ENCODE measurements around the gene TCTN1. TPM values are rescaled to one million over a fixed set of nuclear protein-coding genes. Genes with fewer than 3 reads are reported as not detected.

The TCTN1 gene
- total RNA-seq: 100 to 1,000 TPM in 3 of 4 donors, 10 to 100 TPM in 1; 98.8 to 204 (median 125) TPM

DNA sequence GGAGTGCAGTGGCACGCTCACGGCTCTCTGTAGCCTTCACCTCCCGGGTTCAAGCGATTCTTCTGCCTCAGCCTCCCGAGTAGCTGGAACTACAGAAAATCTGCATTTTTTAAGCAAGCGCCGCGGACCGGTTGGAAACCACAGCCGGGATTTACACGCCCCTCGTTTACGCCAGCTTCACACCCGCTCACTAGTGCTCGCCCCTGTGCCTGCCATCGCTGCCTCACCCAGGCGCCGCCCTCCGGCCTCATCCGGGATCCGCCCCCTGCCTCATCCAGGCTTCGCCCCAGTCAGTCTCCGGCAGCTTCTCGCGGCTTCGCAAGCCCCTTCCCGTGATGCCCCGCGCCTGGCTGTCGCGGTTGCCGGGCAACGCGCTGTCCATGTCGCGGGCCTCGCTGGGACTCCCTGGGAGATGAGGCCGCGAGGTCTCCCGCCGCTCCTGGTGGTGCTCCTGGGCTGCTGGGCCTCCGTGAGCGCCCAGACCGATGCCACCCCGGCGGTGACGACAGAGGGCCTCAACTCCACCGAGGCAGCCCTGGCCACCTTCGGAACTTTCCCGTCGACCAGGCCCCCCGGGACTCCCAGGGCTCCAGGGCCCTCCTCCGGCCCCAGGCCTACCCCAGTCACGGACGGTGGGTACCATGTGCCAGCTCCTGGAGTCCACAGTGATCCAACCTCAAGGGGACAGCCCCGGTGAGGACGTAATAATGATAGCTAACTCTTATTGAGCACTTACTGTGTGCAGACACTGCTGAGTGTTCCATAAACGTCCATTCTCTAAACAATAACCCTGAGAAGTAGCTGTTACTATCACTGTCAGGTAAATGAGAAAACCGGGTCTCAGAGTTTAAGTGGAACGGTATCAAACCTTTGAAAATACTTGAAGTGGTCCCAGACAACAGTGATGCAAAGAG, at the start of gene TCTN1:
Gene TCTN1 (plus strand): TSS at position 359 of the 914 bp plus-strand sequence. CDS start 54 bp downstream, at position 413.
- intact Hi-C loops (cut with DNase I): no loop called here

DNA sequence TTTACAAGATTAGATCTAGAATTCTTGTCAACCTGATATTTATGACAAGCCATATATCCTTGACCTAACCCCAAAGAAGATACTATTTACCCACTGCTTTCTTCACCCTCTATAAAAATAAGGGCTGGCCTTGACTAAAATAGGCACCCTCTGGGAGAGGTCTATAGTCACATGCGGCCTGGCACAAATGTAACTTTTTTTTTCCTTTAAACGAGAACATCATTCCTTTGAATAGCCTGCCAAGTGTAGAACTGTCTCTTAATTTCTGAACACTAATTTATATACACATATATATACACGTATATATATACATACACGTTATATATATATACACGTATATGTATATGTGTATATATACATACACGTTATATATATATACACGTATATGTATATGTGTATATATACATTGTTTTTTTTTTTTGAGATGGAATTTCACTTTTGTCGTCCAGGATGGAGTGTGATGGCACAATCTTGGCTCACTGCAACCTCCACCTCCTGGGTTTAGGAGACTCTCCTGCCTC, 49.4 kb upstream of the TCTN1 start:
- H3K4me3 ChIP-seq (replicated peaks in 1 of 3): no peak overlapping the region
- H3K9me3 ChIP-seq: no peaks in the 10 kb centered on the region
- H3K27me3 ChIP-seq: no peaks in the 10 kb centered on the region
- TF ChIP-seq, protein P1, sequence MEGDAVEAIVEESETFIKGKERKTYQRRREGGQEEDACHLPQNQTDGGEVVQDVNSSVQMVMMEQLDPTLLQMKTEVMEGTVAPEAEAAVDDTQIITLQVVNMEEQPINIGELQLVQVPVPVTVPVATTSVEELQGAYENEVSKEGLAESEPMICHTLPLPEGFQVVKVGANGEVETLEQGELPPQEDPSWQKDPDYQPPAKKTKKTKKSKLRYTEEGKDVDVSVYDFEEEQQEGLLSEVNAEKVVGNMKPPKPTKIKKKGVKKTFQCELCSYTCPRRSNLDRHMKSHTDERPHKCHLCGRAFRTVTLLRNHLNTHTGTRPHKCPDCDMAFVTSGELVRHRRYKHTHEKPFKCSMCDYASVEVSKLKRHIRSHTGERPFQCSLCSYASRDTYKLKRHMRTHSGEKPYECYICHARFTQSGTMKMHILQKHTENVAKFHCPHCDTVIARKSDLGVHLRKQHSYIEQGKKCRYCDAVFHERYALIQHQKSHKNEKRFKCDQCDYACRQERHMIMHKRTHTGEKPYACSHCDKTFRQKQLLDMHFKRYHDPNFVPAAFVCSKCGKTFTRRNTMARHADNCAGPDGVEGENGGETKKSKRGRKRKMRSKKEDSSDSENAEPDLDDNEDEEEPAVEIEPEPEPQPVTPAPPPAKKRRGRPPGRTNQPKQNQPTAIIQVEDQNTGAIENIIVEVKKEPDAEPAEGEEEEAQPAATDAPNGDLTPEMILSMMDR (IDR thresholded peaks at IDR 0.05): no peak
- TF ChIP-seq POLR2A (IDR thresholded peaks at IDR 0.05): no peak
- H3K36me3 ChIP-seq: no peaks in the 10 kb centered on the region
- DNase-seq: no peak
- peak overlapping the region; percentile 26 to 33 (median 29) for H3K27ac ChIP-seq
- peaks cover 15 to 49% of the 10 kb centered on the region in 2 donors for H3K4me1 ChIP-seq
- intact Hi-C loops (cut with DNase I): no loop called here
- WGBS, 2 donors: 82 to 86% methylated on average over 8 of the region's 8 CpGs

More for the DNA sequence above, at the start of gene TCTN1:
- Histone ChIP-seq H3K36me3 (no peaks in the 10 kb centered on the region), H3K27me3 (no peaks in the 10 kb centered on the region), H3K27ac (peak within 1 kb of the TSS; percentile 13 to 70 (median 64)), H3K4me1 (peaks cover 7 to 8% of the 10 kb centered on the region in 2 donors), H3K4me3 (replicated peaks in 1 of 3) (peak within 1 kb of the TSS; percentile 6 to 77 (median 69)), H3K9me3 (no peaks in the 10 kb centered on the region)
- DNase-seq: peak; percentile 97
- 2 to 5% methylated on average over 21 to 22 of the region's 60 CpGs for WGBS, 2 donors
- TF ChIP-seq, protein P1 (IDR thresholded peaks at IDR 0.05): peak in 1 of 6 experiments; percentile 20
- TF ChIP-seq POLR2A (IDR thresholded peaks at IDR 0.05): peak in 1 of 2 donors; percentile 84

DNA sequence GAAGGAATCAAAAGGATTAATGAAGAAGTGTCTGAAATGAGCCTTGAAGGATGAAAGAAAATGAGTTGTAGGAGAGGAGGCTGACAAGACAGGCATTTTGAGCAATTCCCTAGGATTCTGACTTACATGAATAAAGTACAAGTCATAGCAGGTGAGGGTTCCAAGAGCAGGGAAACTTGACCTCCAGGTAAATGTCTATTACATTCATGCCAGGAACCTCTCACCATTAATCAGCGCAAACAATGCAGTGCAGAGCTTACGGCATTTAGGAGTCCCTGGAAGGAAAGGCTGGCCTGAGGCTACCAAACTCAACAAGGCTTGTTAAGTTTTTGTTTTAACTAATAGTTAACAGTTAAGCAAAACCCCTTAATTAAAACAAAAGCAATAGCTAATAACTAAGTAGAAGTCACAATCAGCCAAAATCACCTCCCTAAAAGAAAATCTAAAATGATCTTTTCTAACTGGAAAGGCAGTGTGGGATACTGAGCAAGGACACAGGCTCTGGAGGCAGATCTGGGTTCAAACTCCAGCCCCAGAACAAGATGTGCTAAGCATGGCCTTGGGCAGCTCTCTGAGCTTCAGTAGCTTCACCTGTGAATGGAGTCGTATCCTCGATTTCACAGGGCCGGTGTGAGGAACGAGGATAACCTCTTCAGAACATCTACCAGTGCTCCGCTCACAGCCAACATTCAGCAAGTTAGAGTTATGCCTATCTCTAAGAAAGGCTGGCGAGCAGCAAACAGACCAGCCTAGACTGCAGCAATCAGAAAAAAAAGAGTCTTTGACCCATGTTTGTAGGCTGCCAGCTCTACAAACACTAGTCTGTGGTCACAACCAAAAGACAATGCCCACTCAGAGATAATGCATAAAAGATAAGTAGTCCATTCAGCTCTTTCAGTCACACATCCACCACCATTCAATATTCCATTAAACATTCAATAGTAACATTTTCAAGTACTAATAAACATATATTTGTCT, 47.7 kb upstream of the TCTN1 start:
- TF ChIP-seq POLR2A (IDR thresholded peaks at IDR 0.05): no peak
- TF ChIP-seq, protein P1 (IDR thresholded peaks at IDR 0.05): no peak
- Histone ChIP-seq H3K4me3 (replicated peaks in 1 of 3) (no peak overlapping the region), H3K9me3 (no peaks in the 10 kb centered on the region), H3K36me3 (no peaks in the 10 kb centered on the region), H3K27ac (peak overlapping the region in 1 of 3 donors; percentile 10), H3K4me1 (peaks cover 15 to 40% of the 10 kb centered on the region in 2 donors), H3K27me3 (no peaks in the 10 kb centered on the region)
- intact Hi-C loops (cut with DNase I): no loop called here
- 88 to 90% methylated on average over 8 of the region's 8 CpGs for WGBS, 2 donors
- no peak for DNase-seq

DNA sequence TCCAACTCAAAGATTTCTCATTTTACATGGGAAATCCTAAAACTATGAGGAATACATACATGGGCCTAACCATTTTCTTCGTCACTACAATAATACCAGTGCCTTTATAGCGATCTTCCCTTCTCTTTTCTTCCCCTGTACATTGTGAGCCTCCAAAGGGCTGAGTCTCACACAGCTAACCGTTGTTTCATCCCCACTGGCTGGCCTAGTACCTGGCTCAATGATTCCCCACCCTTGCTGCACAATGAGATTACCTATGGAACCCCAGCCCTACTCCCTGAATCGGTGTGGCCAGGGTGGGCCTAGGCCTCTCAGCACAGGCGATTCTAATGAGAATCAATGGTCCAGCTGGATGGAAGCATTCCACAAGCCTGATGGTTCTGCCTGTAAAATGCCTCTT, 46.9 kb upstream of the TCTN1 start:
- H3K4me1 ChIP-seq: peaks cover 15 to 32% of the 10 kb centered on the region in 2 donors

More for the DNA sequence above, 46.9 kb upstream of the TCTN1 start:
- no peaks in the 10 kb centered on the region for H3K9me3 ChIP-seq
- TF ChIP-seq, protein P1 (IDR thresholded peaks at IDR 0.05): no peak
- TF ChIP-seq POLR2A (IDR thresholded peaks at IDR 0.05): no peak
- H3K27ac ChIP-seq: no peak overlapping the region
- H3K36me3 ChIP-seq: no peaks in the 10 kb centered on the region
- no peaks in the 10 kb centered on the region for H3K27me3 ChIP-seq
- WGBS, 2 donors: 93 to 96% methylated on average over 5 of the region's 5 CpGs
- intact Hi-C loops (cut with DNase I): no loop called here
- DNase-seq: no peak
- no peak overlapping the region for H3K4me3 ChIP-seq (replicated peaks in 1 of 3)

Measured in thyroid gland (tissue), 4 donors.